HG03135 (cell line): ENCODE measurements around the gene CDKN1C.

Experiments
- ATAC-seq: cut with Tn5 transposase; IDR thresholded peaks from one replicate; pipeline ENCODE4 v1.9.1; 2021; ENCODE audit warnings: mild to moderate bottlenecking, moderate library complexity; ENCODE audit not compliant: unreplicated experiment

CDKN1C gene

GRCh38 chr11:2885678-2886081 is at the start of gene CDKN1C:
TSS of gene CDKN1C (minus strand) at chr11:2885775. CDS start at chr11:2885456, 319 bp downstream.
- ATAC-seq, result peak; percentile 64

- ATAC-seq, result no peak
These were observed 49.1 kb upstream of the CDKN1C start for GRCh38 chr11:2934611-2935239.

GRCh38 chr11:2934021-2934550 is 48.5 kb upstream of the CDKN1C start:
- no peak for ATAC-seq

- ATAC-seq, result no peak
These were observed 47.9 kb upstream of the CDKN1C start for GRCh38 chr11:2933375-2934020.

GRCh38 chr11:2932850-2933251 is 47.3 kb upstream of the CDKN1C start:
- no peak for ATAC-seq

- ATAC-seq, result no peak
These were observed 46.5 kb upstream of the CDKN1C start for GRCh38 chr11:2931771-2932738.

GRCh38 chr11:2931420-2931746 is 45.8 kb upstream of the CDKN1C start:
- no peak for ATAC-seq

GRCh38 chr11:2930704-2931419 is 45.3 kb upstream of the CDKN1C start:
- ATAC-seq, result no peak

GRCh38 chr11:2929950-2930703 is 44.6 kb upstream of the CDKN1C start:
- ATAC-seq, result no peak

- ATAC-seq, result no peak
These were observed 44.0 kb upstream of the CDKN1C start for GRCh38 chr11:2929531-2929949.

GRCh38 chr11:2928605-2929530 is 43.3 kb upstream of the CDKN1C start, which contains the start of gene PHLDA2:
TSS of gene PHLDA2 (minus strand) at chr11:2929420. CDS start at chr11:2929364, 56 bp downstream.
- ATAC-seq, result no peak

GRCh38 chr11:2927851-2928604 is 42.5 kb upstream of the CDKN1C start:
- no peak for ATAC-seq

GRCh38 chr11:2927121-2927800 is 41.7 kb upstream of the CDKN1C start:
- no peak for ATAC-seq

GRCh38 chr11:2926611-2927051 is 41.1 kb upstream of the CDKN1C start:
- ATAC-seq, result no peak

GRCh38 chr11:2924821-2925675 is 39.5 kb upstream of the CDKN1C start:
- ATAC-seq, result no peak

GRCh38 chr11:2924381-2924780 is 38.8 kb upstream of the CDKN1C start:
- no peak for ATAC-seq
